HG03442 (cell line): ENCODE data around the gene LIMK1.
"Not testable (repeated sequence)": the region's sequence is repeated elsewhere in the genome, so short reads cannot be mapped to it uniquely, and the experiment has no call there.

ENCODE experiments used
- ATAC-seq: cut with Tn5 transposase; IDR thresholded peaks from one replicate; pipeline ENCODE4 v1.9.1; 2021; ENCODE audit warnings: mild to moderate bottlenecking, moderate library complexity; ENCODE audit not compliant: unreplicated experiment

LIMK1 gene

GRCh38 chr7:74119831-74120230, 36.2 kb downstream of the LIMK1 start:
- ATAC-seq: no peak

GRCh38 chr7:74121401-74122249, 38.0 kb downstream of the LIMK1 start:
- ATAC-seq: no peak

DNA sequence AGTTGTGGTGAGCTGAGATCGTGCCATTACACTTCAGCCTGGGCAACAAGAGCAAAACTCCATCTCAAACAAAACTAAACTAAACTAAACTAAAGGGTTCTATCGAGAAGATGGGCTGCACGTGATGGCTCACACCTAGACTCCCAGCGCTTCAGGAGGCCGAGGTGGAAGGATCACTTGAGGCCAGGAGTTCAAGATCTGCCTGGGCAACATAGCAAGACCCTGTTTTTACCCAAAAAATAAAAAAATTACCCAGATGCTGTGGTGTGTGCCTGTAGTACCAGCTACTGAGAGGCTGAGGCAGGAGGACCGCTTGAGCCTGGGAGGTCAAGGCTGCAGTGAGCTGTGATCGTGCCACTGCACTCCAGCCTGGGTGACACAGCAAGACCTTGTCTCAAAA, 40.3 kb downstream of the LIMK1 start:
- ATAC-seq: not testable (repeated sequence)

GRCh38 chr7:74126220-74126880, 42.7 kb downstream of the LIMK1 start:
- no peak for ATAC-seq

GRCh38 chr7:74129887-74130286, 46.3 kb downstream of the LIMK1 start:
- no peak for ATAC-seq

- no peak for ATAC-seq
These were observed 46.9 kb downstream of the LIMK1 start for GRCh38 chr7:74130518-74130917.

DNA sequence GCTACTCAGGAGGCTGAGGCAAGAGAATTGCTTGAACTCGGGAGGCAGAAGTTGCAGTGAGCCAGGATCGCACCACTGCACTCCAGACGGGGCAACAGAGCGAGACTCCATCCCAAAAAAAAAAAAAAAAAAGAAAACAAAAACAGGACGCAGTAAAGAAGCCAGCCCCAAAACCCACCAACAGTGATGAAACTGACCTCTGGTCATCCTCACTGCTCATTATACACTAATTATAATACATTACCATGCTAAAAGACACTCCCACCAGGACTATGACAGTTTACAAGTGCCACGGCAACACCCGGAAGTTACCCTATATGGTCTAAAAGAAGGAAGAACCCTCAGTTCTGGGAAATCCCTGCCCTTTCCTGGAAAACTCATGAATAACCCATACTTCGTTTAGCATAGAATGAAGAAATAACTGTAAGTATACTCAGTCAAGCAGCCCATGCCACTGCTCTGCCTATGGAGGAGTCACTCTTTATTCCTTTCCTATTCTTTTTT, 50.6 kb downstream of the LIMK1 start:
- ATAC-seq: no peak

GRCh38 chr7:74138334-74138867, 54.8 kb downstream of the LIMK1 start:
- ATAC-seq: no peak

GRCh38 chr7:74138945-74139843, 55.6 kb downstream of the LIMK1 start:
- ATAC-seq: no peak

- no peak for ATAC-seq
These were observed 58.1 kb downstream of the LIMK1 start for GRCh38 chr7:74141705-74142104.

- no peak for ATAC-seq
These were observed 59.8 kb downstream of the LIMK1 start for GRCh38 chr7:74143383-74143782.

GRCh38 chr7:74148491-74148890, 64.9 kb downstream of the LIMK1 start:
- ATAC-seq: no peak

GRCh38 chr7:74149071-74149470, 65.5 kb downstream of the LIMK1 start:
- ATAC-seq: no peak

- ATAC-seq: no peak
These were observed 66.0 kb downstream of the LIMK1 start for GRCh38 chr7:74149603-74150002.

GRCh38 chr7:74153736-74154135, 70.1 kb downstream of the LIMK1 start:
- no peak for ATAC-seq

GRCh38 chr7:74155810-74156395, 72.3 kb downstream of the LIMK1 start:
- ATAC-seq: no peak

GRCh38 chr7:74157605-74158004, 74.0 kb downstream of the LIMK1 start:
- ATAC-seq: no peak

DNA sequence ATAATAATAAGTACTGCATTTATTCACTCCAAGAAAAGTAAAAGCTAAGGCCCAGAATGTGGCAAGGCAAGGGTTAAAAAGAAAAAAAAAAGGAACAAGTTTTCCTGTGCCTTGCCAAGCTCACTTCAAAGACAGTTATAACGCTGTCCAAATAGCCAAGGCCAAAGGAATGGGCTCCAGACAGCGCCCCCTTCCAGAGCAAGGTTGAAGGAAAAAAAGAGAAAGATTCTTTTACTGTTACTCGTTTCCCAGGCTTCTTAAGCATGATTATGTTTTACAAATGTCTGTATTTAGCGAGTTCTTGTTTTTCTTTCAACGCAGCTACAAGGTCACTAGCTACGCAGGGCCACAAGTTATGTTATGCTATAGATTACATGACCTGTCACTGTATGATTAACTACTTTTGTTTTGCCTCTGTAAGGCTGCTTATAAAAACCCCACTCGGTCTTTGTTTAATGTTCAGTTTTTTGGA, 81.4 kb downstream of the LIMK1 start:
- no peak for ATAC-seq

GRCh38 chr7:74165867-74166593, 82.4 kb downstream of the LIMK1 start:
- no peak for ATAC-seq

DNA sequence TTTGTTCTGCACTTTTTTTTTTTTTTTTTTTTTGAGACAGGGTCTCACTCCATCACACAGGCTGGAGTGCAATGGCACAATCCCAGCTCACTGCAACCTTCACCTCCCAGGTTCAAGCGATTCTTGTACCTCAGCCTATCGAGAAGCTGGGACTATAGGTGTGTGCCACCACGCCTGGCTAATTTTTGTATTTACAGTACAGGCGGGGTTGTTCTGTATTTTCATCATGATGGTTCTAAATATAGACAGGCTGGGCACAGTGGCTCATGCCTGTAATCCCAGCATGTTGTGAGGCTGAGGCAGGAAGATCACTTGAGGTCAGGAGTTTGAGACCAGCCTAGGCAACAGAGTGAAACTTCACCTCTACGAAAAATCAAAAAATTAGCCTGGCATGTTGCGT, 83.7 kb downstream of the LIMK1 start:
- ATAC-seq: not testable (repeated sequence)
